HepG2 (cell line): ENCODE data around the gene PLVAP. TPM values are rescaled to one million over a fixed set of nuclear protein-coding genes. Genes with fewer than 3 reads are reported as not detected.

Experiments used
- CHD4 ChIP-seq: fragments of 200-600 bp; sonication (generic); IDR thresholded peaks from 2 replicates; pipeline ENCODE4 v1.7.0; 2017; ENCODE audit warnings: mild to moderate bottlenecking, low read length, borderline replicate concordance
- GPN1 ChIP-seq: sonication (generic); formaldehyde crosslinking; IDR thresholded peaks from 2 replicates; pipeline ENCODE4 v1.5.1; 2020; ENCODE audit warnings: missing genetic modification reagents, borderline replicate concordance
- HNF4G ChIP-seq, 2 experiments: sonication (generic) in 1 of 2; formaldehyde crosslinking in 1 of 2; IDR thresholded peaks; 2 replicates each; pipeline versions ENCODE4 v1.4.0 to v1.6.1; 2011 to 2020; ENCODE audit warnings: borderline replicate concordance in 2 of 2, low read depth in 2 of 2, mild to moderate bottlenecking in 2 of 2, low read length in 1 of 2, missing genetic modification reagents in 1 of 2, moderate library complexity in 1 of 2
- LRRFIP1 ChIP-seq: sonication (generic); formaldehyde crosslinking; conservative IDR thresholded peaks from 2 replicates; pipeline ENCODE4 v1.4.0; 2020; ENCODE audit warnings: missing genetic modification reagents
- MLLT10 ChIP-seq: sonication (generic); formaldehyde crosslinking; IDR thresholded peaks from 2 replicates; pipeline ENCODE4 v1.4.0; 2020; ENCODE audit warnings: missing genetic modification reagents
- PRDM4 ChIP-seq: sonication (generic); formaldehyde crosslinking; IDR thresholded peaks from 2 replicates; pipeline ENCODE4 v1.9.0; 2021; ENCODE audit warnings: missing genetic modification reagents, borderline replicate concordance
- RBM39 ChIP-seq: fragments of 200-400 bp; formaldehyde crosslinking; IDR thresholded peaks from one replicate; pipeline ENCODE4 v1.6.1; 2018; ENCODE audit warnings: antibody characterized with exemption, mild to moderate bottlenecking, low read depth, low read length; ENCODE audit not compliant: poor library complexity, severe bottlenecking
- REXO4 ChIP-seq: sonication (generic); formaldehyde crosslinking; IDR thresholded peaks from 2 replicates; pipeline ENCODE4 v1.8.0; 2022; ENCODE audit warnings: missing genetic modification reagents, mild to moderate bottlenecking, borderline replicate concordance
- SP1 ChIP-seq, 2 experiments: fragments of 450-650 bp in 1 of 2; sonication (generic) in 1 of 2; formaldehyde crosslinking in 1 of 2; IDR thresholded peaks; 2 replicates each; pipeline versions ENCODE4 v1.4.0 to v1.6.1; 2016 to 2020; ENCODE audit warnings: missing genetic modification reagents in 1 of 2
- SP2 ChIP-seq: sonication (generic); formaldehyde crosslinking; IDR thresholded peaks from 2 replicates; pipeline ENCODE4 v1.5.1; 2020; ENCODE audit warnings: mild to moderate bottlenecking, missing genetic modification reagents
- SUZ12 ChIP-seq: fragments of 150-350 bp; IDR thresholded peaks from 2 replicates; pipeline ENCODE4 v1.6.1; 2014; ENCODE audit warnings: low read depth, low read length
- THAP7 ChIP-seq: sonication (generic); formaldehyde crosslinking; IDR thresholded peaks from 2 replicates; pipeline ENCODE4 v1.8.1; 2023; ENCODE audit warnings: mild to moderate bottlenecking, missing genetic modification reagents
- U2AF2 ChIP-seq: fragments of 200-400 bp; formaldehyde crosslinking; IDR thresholded peaks from 2 replicates; pipeline ENCODE4 v1.6.1; 2017; ENCODE audit warnings: low read depth, mild to moderate bottlenecking, low read length
- ZIK1 ChIP-seq: sonication (generic); formaldehyde crosslinking; IDR thresholded peaks from 2 replicates; pipeline ENCODE4 v1.5.0; 2020; ENCODE audit warnings: mild to moderate bottlenecking, low read depth, missing genetic modification reagents, borderline replicate concordance
- ZNF44 ChIP-seq: sonication (generic); formaldehyde crosslinking; IDR thresholded peaks from 2 replicates; pipeline ENCODE4 v1.5.1; 2020; ENCODE audit warnings: mild to moderate bottlenecking, missing genetic modification reagents
- ZNF569 ChIP-seq: sonication (generic); formaldehyde crosslinking; IDR thresholded peaks from 2 replicates; pipeline ENCODE4 v1.5.0; 2020; ENCODE audit warnings: mild to moderate bottlenecking, missing genetic modification reagents, moderate library complexity, borderline replicate concordance
- ZNF615 ChIP-seq: sonication (generic); formaldehyde crosslinking; IDR thresholded peaks from 2 replicates; pipeline ENCODE4 v1.5.0; 2020; ENCODE audit warnings: mild to moderate bottlenecking, missing genetic modification reagents, borderline replicate concordance
- ZNF619 ChIP-seq: sonication (generic); formaldehyde crosslinking; IDR thresholded peaks from 2 replicates; pipeline ENCODE4 v1.4.0; 2020; ENCODE audit warnings: mild to moderate bottlenecking, missing genetic modification reagents
- ZNF691 ChIP-seq: sonication (generic); formaldehyde crosslinking; IDR thresholded peaks from 2 replicates; pipeline ENCODE4 v1.4.0; 2020; ENCODE audit warnings: missing genetic modification reagents, low read depth, mild to moderate bottlenecking, borderline replicate concordance
- ZNF800 ChIP-seq: sonication (generic); formaldehyde crosslinking; IDR thresholded peaks from 2 replicates; pipeline ENCODE4 v1.4.0; 2020; ENCODE audit warnings: missing genetic modification reagents
- ZNF879 ChIP-seq: sonication (generic); formaldehyde crosslinking; IDR thresholded peaks from 2 replicates; pipeline ENCODE4 v1.8.1; 2023; ENCODE audit warnings: missing genetic modification reagents
- polyA plus RNA-seq, 8 experiments: library from polyadenylated mRNA; depleted of rRNA in 3 of 8; stranded (reverse) in 7 of 8; unstranded in 1 of 8; fragments of >200 nt; fragmentation: Illumina TruSeq in 4 of 8; extraction: Trizol in 4 of 8; gene quantifications; 2 replicates each; pipeline versions ENCODE4 v1.2.1 to v1.2.3, GENCODE V29; 2011 to 2016; ENCODE audit warnings: low read depth in 4 of 8, missing spikeins in 1 of 8, mixed read lengths in 1 of 8; ENCODE audit not compliant: insufficient read depth in 1 of 8
- total RNA-seq, 5 experiments: library from RNA; depleted of rRNA; stranded (reverse); fragments of >200 nt; fragmentation: Illumina TruSeq; extraction: Trizol; gene quantifications; 2 replicates each; pipeline ENCODE4 v1.2.3, GENCODE V29; 2016; ENCODE audit warnings: low read depth in 1 of 5

The PLVAP gene
- total and polyA plus RNA-seq, 2 of the 13 experiments (the other 11 are each of a cell fraction or from before 2014, with no cell fraction given) = 0.26 TPM; not detected in 1

- TF ChIP-seq ZNF800 (CRISPR knock-in tag) (no peak), ZNF691 (CRISPR knock-in tag) (no peak), REXO4 (CRISPR knock-in tag) (no peak), RBM39 (no peak), SP1 (IDR thresholded peaks at IDR 0.05) (no peak), SP1 (CRISPR knock-in tag; IDR thresholded peaks at IDR 0.05) (no peak), ZNF619 (no peak), SUZ12 (no peak), LRRFIP1 (CRISPR knock-in tag) (no peak), ZNF569 (no peak), ZIK1 (CRISPR knock-in tag) (0 out of 2 replicates have a peak, but pooled peaks have one; percentile 26), SP2 (CRISPR knock-in tag) (no peak), ZNF615 (CRISPR knock-in tag) (0 out of 2 replicates have a peak, but pooled peaks have one; percentile 72), GPN1 (CRISPR knock-in tag) (no peak), U2AF2 (no peak), PRDM4 (CRISPR knock-in tag) (no peak), THAP7 (CRISPR knock-in tag) (no peak), ZNF879 (CRISPR knock-in tag) (no peak), ZNF44 (CRISPR knock-in tag) (peak; percentile 15; the same call in 1 of the 2 replicates), HNF4G (IDR thresholded peaks at IDR 0.05; ENCODE audit: borderline replicate concordance, low read depth, low read length) (no peak), HNF4G (CRISPR knock-in tag; IDR thresholded peaks at IDR 0.05; ENCODE audit: borderline replicate concordance, low read depth) (no peak), MLLT10 (CRISPR knock-in tag) (no peak), CHD4 (0 out of 2 replicates have a peak, but pooled peaks have one; percentile 31)
These were observed 42.0 kb upstream of the PLVAP start (continued) for GRCh38 chr19:17419154-17419620.
